Transverse colon (tissue), 4 donors: ENCODE measurements around the gene GRIN3B. TPM values are rescaled to one million over a fixed set of nuclear protein-coding genes. Genes with fewer than 3 reads are reported as not detected.
A peak's percentile ranks its signal among the peaks of the same experiment; 100 is the strongest.

Experiments used
- DNase-seq: peaks from one replicate; pipeline ENCODE4 v3.0.0-alpha.2; 2019
- H3K27ac ChIP-seq, 4 donors: fragments of 200-600 bp; sonication (generic); 2 replicates each; pipeline ENCODE4 v1.5.1; 2016 to 2018; ENCODE audit warnings: inconsistent platforms in 4 of 4
- H3K27me3 ChIP-seq: fragments of 200-600 bp; sonication (generic); 2 replicates; pipeline ENCODE4 v1.5.1; 2017; ENCODE audit warnings: inconsistent platforms
- H3K36me3 ChIP-seq, 4 donors: fragments of 200-600 bp; sonication (generic); 2 replicates each; pipeline ENCODE4 v1.5.1; 2017 to 2019; ENCODE audit warnings: inconsistent platforms in 4 of 4
- H3K4me1 ChIP-seq, 4 donors: fragments of 200-600 bp; sonication (generic); 2 replicates each; pipeline ENCODE4 v1.5.1; 2017 to 2020; ENCODE audit warnings: inconsistent platforms in 4 of 4
- H3K4me3 ChIP-seq, 4 donors: fragments of 200-600 bp; sonication (generic); 1 replicate in 1 of 4; 2 replicates in 3 of 4; pipeline versions ENCODE4 v1.5.1 to v1.6.1; 2017 to 2019; ENCODE audit warnings: inconsistent platforms in 4 of 4
- H3K9me3 ChIP-seq, 2 donors: fragments of 200-600 bp; sonication (generic); 2 replicates each; pipeline ENCODE4 v1.5.1; 2017 to 2019; ENCODE audit warnings: inconsistent platforms in 2 of 2
- CTCF ChIP-seq, 5 experiments: fragments of 200-600 bp in 3 of 5; fragments of 450-650 bp in 2 of 5; sonication (generic) in 3 of 5; IDR thresholded peaks; 1 replicate in 2 of 5; 2 replicates in 3 of 5; pipeline ENCODE4 v1.5.1; 2016 to 2017; ENCODE audit warnings: antibody characterized with exemption in 5 of 5, inconsistent platforms in 3 of 5, mild to moderate bottlenecking in 2 of 5, moderate library complexity in 1 of 5
- EP300 ChIP-seq: sonication (generic); formaldehyde crosslinking; IDR thresholded peaks from one replicate; pipeline ENCODE4 v1.6.1; 2017; ENCODE audit warnings: antibody characterized with exemption, low read depth
- POLR2A ChIP-seq: fragments of 450-650 bp; IDR thresholded peaks from one replicate; pipeline ENCODE4 v1.6.1; 2016; ENCODE audit warnings: antibody characterized with exemption, mild to moderate bottlenecking, moderate library complexity
- POLR2AphosphoS5 ChIP-seq, 3 donors: sonication (generic); formaldehyde crosslinking; IDR thresholded peaks; one replicate each; pipeline ENCODE4 v1.6.1; 2016; ENCODE audit warnings: antibody characterized with exemption in 3 of 3
- WGBS, 2 donors: methylation state at CpG; one replicate each; pipeline ENCODE4 v1.1.5; 2018; ENCODE audit warnings: low coverage in 1 of 2; 5-methylcytosine and 5-hydroxymethylcytosine counted together
- in situ Hi-C, 4 donors: fragments of 200-750 bp; cut with MboI; loops; one replicate each; pipeline versions ENCODE4 v1.15.0 to v1.15.1; 2017; ENCODE audit warnings: low sequenced_read_pairs in 3 of 4, low pct_ligation_motif_present in 1 of 4, low pct_unique_long_range_greater_than_20kb in 1 of 4
- intact Hi-C: fragments of 100-400 bp; cut with DNase I; formaldehyde crosslinking; loops from one replicate; pipeline ENCODE4 v1.15.1; 2023; ENCODE audit warnings: low total_unique reads
- small RNA-seq, 4 donors: library from RNA; depleted of rRNA; stranded (forward); fragments of <200 nt; gene quantifications; one replicate each; pipeline ENCODE3, GENCODE V24; 2016
- total RNA-seq, 4 donors: library from RNA; depleted of rRNA; stranded (reverse); fragments of >200 nt; gene quantifications; one replicate each; pipeline ENCODE4 v1.1.0, GENCODE V29; 2016

The GRIN3B gene
- total RNA-seq, 4 donors from 2014 or later: 1.6 TPM; not detected in 3

GRCh38 chr19:1055886-1056620, 55.8 kb downstream of the GRIN3B start:
- H3K36me3 ChIP-seq: no peaks in the 10 kb centered on the region
- in situ Hi-C loops: no loop called here
- peaks cover 0 to 13% of the 10 kb centered on the region in 2 donors for H3K9me3 ChIP-seq
- no peak overlapping the region for H3K27ac ChIP-seq
- no peak overlapping the region for H3K4me3 ChIP-seq
- no peak for DNase-seq
- intact Hi-C loops: no loop called here
- no peaks in the 10 kb centered on the region for H3K27me3 ChIP-seq
- no peaks in the 10 kb centered on the region for H3K4me1 ChIP-seq
- TF ChIP-seq EP300 (no peak), POLR2AphosphoS5 (IDR thresholded peaks at IDR 0.05) (no peak), POLR2A (no peak), CTCF (IDR thresholded peaks at IDR 0.05) (no peak)
- WGBS, 2 donors: 93 to 95% methylated on average over 4 to 20 of the region's 20 CpGs

DNA sequence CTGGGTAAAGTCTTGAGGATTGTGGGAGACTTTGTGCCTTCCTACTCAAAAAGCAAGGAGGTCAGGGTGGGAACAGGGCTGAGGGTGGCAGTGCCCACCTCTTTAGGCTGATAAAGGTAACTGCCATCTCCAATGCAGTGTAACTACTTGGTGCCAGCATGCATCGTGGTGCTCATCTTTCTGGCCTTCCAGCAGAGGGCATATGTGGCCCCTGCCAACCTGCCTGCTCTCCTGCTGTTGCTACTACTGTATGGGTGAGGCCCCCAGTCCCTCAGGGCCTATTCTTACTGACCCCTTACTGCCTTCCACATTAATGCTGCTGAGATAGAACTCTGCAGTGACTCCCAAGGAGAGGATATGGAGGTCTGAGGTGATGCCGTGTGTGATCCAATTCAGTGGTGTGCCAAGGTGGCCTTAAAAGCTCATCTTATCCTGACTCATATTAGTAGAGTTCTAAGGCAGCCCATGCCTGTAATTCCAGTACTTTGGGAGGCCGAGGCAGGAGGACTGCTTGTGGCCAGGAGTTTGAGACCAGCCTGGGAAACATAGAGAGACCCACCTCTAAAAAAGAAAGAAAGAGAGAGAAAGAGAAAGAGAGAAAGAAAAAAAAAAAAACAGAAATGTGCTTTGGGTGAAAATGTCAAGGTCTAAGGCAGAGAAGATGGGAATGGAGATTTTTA, 57.1 kb downstream of the GRIN3B start:
- intact Hi-C loops (no loop called here), in situ Hi-C loops (no loop called here)
- TF ChIP-seq CTCF (IDR thresholded peaks at IDR 0.05) (peak in 3 of 5 experiments; percentile 15 to 42 (median 28)), POLR2A (no peak)
- no peaks in the 10 kb centered on the region for H3K36me3 ChIP-seq
- peaks cover 0 to 13% of the 10 kb centered on the region in 2 donors for H3K9me3 ChIP-seq
- WGBS, 2 donors: 50 to 53% methylated on average over 1 to 3 of the region's 3 CpGs
- no peaks in the 10 kb centered on the region for H3K27me3 ChIP-seq
- no peak overlapping the region for H3K4me3 ChIP-seq
- H3K27ac ChIP-seq: no peak overlapping the region
- H3K4me1 ChIP-seq: no peaks in the 10 kb centered on the region
- DNase-seq: no peak

DNA sequence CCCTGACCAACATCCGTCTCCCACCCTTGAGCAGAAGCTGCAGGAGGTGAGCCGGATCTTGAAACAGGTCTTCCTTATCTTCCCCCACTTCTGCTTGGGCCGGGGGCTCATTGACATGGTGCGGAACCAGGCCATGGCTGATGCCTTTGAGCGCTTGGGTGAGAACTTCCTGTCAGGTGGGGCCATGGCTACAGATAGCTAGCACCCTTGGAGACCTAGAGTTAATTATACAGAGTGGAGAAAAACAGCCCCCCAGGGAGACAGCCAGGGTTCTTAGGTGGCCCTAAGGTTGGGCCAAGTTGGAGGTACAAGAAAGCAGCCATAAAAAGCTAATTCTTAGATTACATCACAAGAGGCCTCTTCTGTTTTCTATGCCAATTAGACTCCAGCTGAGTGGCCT, 57.9 kb downstream of the GRIN3B start:
- H3K9me3 ChIP-seq: peaks cover 0 to 13% of the 10 kb centered on the region in 2 donors
- TF ChIP-seq CTCF (IDR thresholded peaks at IDR 0.05) (no peak), EP300 (no peak), POLR2AphosphoS5 (IDR thresholded peaks at IDR 0.05) (no peak), POLR2A (no peak)
- H3K27me3 ChIP-seq: no peaks in the 10 kb centered on the region
- WGBS, 2 donors: 92% methylated on average over 5 of the region's 5 CpGs; no CpG with 5 or more reads in 1 of the 2 donors
- DNase-seq: no peak
- intact Hi-C loops: no loop called here
- in situ Hi-C loops: no loop called here
- no peak overlapping the region for H3K27ac ChIP-seq
- no peak overlapping the region for H3K4me3 ChIP-seq
- H3K36me3 ChIP-seq: no peaks in the 10 kb centered on the region
- no peaks in the 10 kb centered on the region for H3K4me1 ChIP-seq

Small RNA genes within 50 kb of the gene (small RNA-seq; reads per million reads assigned to genes)
- 0 reads per million in 4 donors for gene RNU6-2

Other genes with a start within 250 kb of the GRIN3B start
- gene MISP, start 249.3 kb upstream of the GRIN3B start, total RNA-seq: 100 to 1,000 TPM; 197 to 501 (median 402) TPM
- gene PTBP1, start 203.0 kb upstream of the GRIN3B start, total RNA-seq: 100 to 1,000 TPM; 145 to 258 (median 194) TPM
- not detected for gene PLPPR3, start 178.5 kb upstream of the GRIN3B start, total RNA-seq
- not detected for gene AZU1, start 172.6 kb upstream of the GRIN3B start, total RNA-seq
- not detected for gene PRTN3, start 159.4 kb upstream of the GRIN3B start, total RNA-seq
- gene ELANE, start 148.1 kb upstream of the GRIN3B start, total RNA-seq: 1 to 10 TPM in 1 of 4 donors, under 1 TPM in 1, not detected in 2; 0.79 to 2.2 TPM
- gene CFD, start 140.8 kb upstream of the GRIN3B start, total RNA-seq: 100 to 1,000 TPM; 147 to 368 (median 208) TPM
- gene MED16, start 107.2 kb upstream of the GRIN3B start, total RNA-seq: 100 to 1,000 TPM in 1 of 4 donors, 10 to 100 TPM in 3; 58.1 to 158 (median 78.4) TPM
- not detected for gene RNU6-9, start 106.9 kb upstream of the GRIN3B start, total RNA-seq
- gene R3HDM4, start 87.2 kb upstream of the GRIN3B start, total RNA-seq: 10 to 100 TPM; 43.8 to 49.4 (median 46.7) TPM
- gene KISS1R, start 83.1 kb upstream of the GRIN3B start, total RNA-seq: not detected
- gene ARID3A, start 74.4 kb upstream of the GRIN3B start, total RNA-seq: 1 to 10 TPM; 2.2 to 8.7 (median 4.3) TPM
- 10 to 100 TPM; 23.1 to 47.4 (median 39.0) TPM for gene WDR18, start 16.1 kb upstream of the GRIN3B start, total RNA-seq
- gene TMEM259, start 20.7 kb downstream of the GRIN3B start, total RNA-seq: 100 to 1,000 TPM; 226 to 676 (median 303) TPM
- not detected for gene RNU6-2, start 21.1 kb downstream of the GRIN3B start, total RNA-seq
- gene CNN2, start 26.2 kb downstream of the GRIN3B start, total RNA-seq: 10 to 100 TPM; 39.2 to 57.6 (median 48.2) TPM
- gene ABCA7, start 39.7 kb downstream of the GRIN3B start, total RNA-seq: 100 to 1,000 TPM in 1 of 4 donors, 10 to 100 TPM in 3; 47.1 to 128 (median 82.0) TPM
- 100 to 1,000 TPM in 1 of 4 donors, 10 to 100 TPM in 2, 1 to 10 TPM in 1; 10.0 to 174 (median 76.9) TPM for gene ARHGAP45, start 66.7 kb downstream of the GRIN3B start, total RNA-seq
- gene POLR2E, start 95.0 kb downstream of the GRIN3B start, total RNA-seq: 100 to 1,000 TPM in 2 of 4 donors, 10 to 100 TPM in 2; 74.8 to 167 (median 103) TPM
- 100 to 1,000 TPM; 115 to 426 (median 261) TPM for gene GPX4, start 103.6 kb downstream of the GRIN3B start, total RNA-seq
- 100 to 1,000 TPM in 1 of 4 donors, 10 to 100 TPM in 3; 34.5 to 142 (median 48.3) TPM for gene SBNO2, start 173.8 kb downstream of the GRIN3B start, total RNA-seq
- gene STK11, start 205.4 kb downstream of the GRIN3B start, total RNA-seq: 100 to 1,000 TPM in 3 of 4 donors, 10 to 100 TPM in 1; 93.7 to 152 (median 103) TPM
- 1 to 10 TPM in 1 of 4 donors, under 1 TPM in 2, not detected in 1; 0.32 to 5.2 (median 0.68) TPM for gene CBARP, start 237.6 kb downstream of the GRIN3B start, total RNA-seq
- gene ATP5F1D, start 241.3 kb downstream of the GRIN3B start, total RNA-seq: 100 to 1,000 TPM; 157 to 650 (median 240) TPM
- gene MIDN, start 248.2 kb downstream of the GRIN3B start, total RNA-seq: 100 to 1,000 TPM in 3 of 4 donors, 10 to 100 TPM in 1; 89.4 to 379 (median 116) TPM